ENCODE measurements around the gene GPC6. TPM values are rescaled to one million over a fixed set of nuclear protein-coding genes. Genes with fewer than 3 reads are reported as not detected.

GPC6 gene
- total RNA-seq, 2 experiments from 2014 or later = not detected

- CTCF ChIA-PET = no interaction called here
Observed at GRCh38 chr13:93941444-93941843, 714.8 kb downstream of the GPC6 start.

GRCh38 chr13:93942016-93942415 is 715.4 kb downstream of the GPC6 start:
- POLR2A ChIA-PET = no interaction called here

More at GRCh38 chr13:93941444-93941843, 714.8 kb downstream of the GPC6 start:
- POLR2A ChIA-PET = no interaction called here

GRCh38 chr13:93945621-93946020 is 719.0 kb downstream of the GPC6 start:
- ChIA-PET POLR2A (no interaction called here), CTCF (no interaction called here)

More at GRCh38 chr13:93942016-93942415, 715.4 kb downstream of the GPC6 start:
- CTCF ChIA-PET = no interaction called here

GRCh38 chr13:93946994-93947393 is 720.4 kb downstream of the GPC6 start:
- POLR2A ChIA-PET = no interaction called here

GRCh38 chr13:93947651-93948050 is 721.0 kb downstream of the GPC6 start:
- POLR2A ChIA-PET = no interaction called here
- CTCF ChIA-PET = no interaction called here

More at GRCh38 chr13:93946994-93947393, 720.4 kb downstream of the GPC6 start:
- CTCF ChIA-PET = no interaction called here

- CTCF ChIA-PET = no interaction called here
Observed at GRCh38 chr13:93948162-93948922, 721.7 kb downstream of the GPC6 start.

GRCh38 chr13:93951108-93951507 is 724.5 kb downstream of the GPC6 start:
- CTCF ChIA-PET = no interaction called here
- POLR2A ChIA-PET = no interaction called here

More at GRCh38 chr13:93948162-93948922, 721.7 kb downstream of the GPC6 start:
- POLR2A ChIA-PET = no interaction called here

GRCh38 chr13:93951951-93952350 is 725.3 kb downstream of the GPC6 start:
- CTCF ChIA-PET = no interaction called here

GRCh38 chr13:93953841-93954240 is 727.2 kb downstream of the GPC6 start:
- ChIA-PET CTCF (no interaction called here), POLR2A (no interaction called here)

More at GRCh38 chr13:93951951-93952350, 725.3 kb downstream of the GPC6 start:
- POLR2A ChIA-PET = no interaction called here

- POLR2A ChIA-PET = no interaction called here
- CTCF ChIA-PET = no interaction called here
Observed at GRCh38 chr13:93955904-93956303, 729.3 kb downstream of the GPC6 start.

- POLR2A ChIA-PET = no interaction called here
- CTCF ChIA-PET = no interaction called here
Observed at GRCh38 chr13:93956426-93956825, 729.8 kb downstream of the GPC6 start.

- ChIA-PET POLR2A (no interaction called here), CTCF (no interaction called here)
Observed at GRCh38 chr13:93957371-93957770, 730.8 kb downstream of the GPC6 start.

GRCh38 chr13:93959796-93960533 is 733.4 kb downstream of the GPC6 start:
- CTCF ChIA-PET = no interaction called here

GRCh38 chr13:93963266-93964145 is 736.9 kb downstream of the GPC6 start:
- CTCF ChIA-PET = interaction anchor here (0.5 kb wide), 1 partner anchor 410 kb away, joined by 3 read pairs; no protein-coding TSS in a partner anchor
- POLR2A ChIA-PET = no interaction called here

More at GRCh38 chr13:93959796-93960533, 733.4 kb downstream of the GPC6 start:
- POLR2A ChIA-PET = no interaction called here

GRCh38 chr13:93964146-93964512 is 737.5 kb downstream of the GPC6 start:
- ChIA-PET POLR2A (no interaction called here), CTCF (no interaction called here)

GRCh38 chr13:93965587-93965986 is 739.0 kb downstream of the GPC6 start:
- CTCF ChIA-PET = interaction anchor here (0.6 kb wide), 1 partner anchor 376 kb away, joined by 3 read pairs; no protein-coding TSS in a partner anchor
- POLR2A ChIA-PET = no interaction called here

GRCh38 chr13:93966267-93966936 is 739.8 kb downstream of the GPC6 start:
- POLR2A ChIA-PET = no interaction called here
- CTCF ChIA-PET = no interaction called here

- CTCF ChIA-PET = no interaction called here
- POLR2A ChIA-PET = no interaction called here
Observed at GRCh38 chr13:93967286-93967685, 740.7 kb downstream of the GPC6 start.

- ChIA-PET CTCF (no interaction called here), POLR2A (no interaction called here)
Observed at GRCh38 chr13:93975242-93975641, 748.6 kb downstream of the GPC6 start.

- CTCF ChIA-PET = interaction anchor here (0.6 kb wide), 1 partner anchor 180 kb away, joined by 3 read pairs; no protein-coding TSS in a partner anchor
- POLR2A ChIA-PET = no interaction called here
Observed at GRCh38 chr13:93976528-93976927, 749.9 kb downstream of the GPC6 start.
